K562 (cell line): ENCODE results near the gene ADD1.

Experiments used
- ELF1 ChIP-seq: fragments of 200-800 bp; sonication (Bioruptor generic); IDR thresholded peaks from 2 replicates; pipeline ENCODE4 v1.6.1; 2016; ENCODE audit warnings: missing genetic modification characterization, missing compliant biosample characterization
- EZH2 ChIP-seq: IDR thresholded peaks from 2 replicates; pipeline ENCODE4 v1.6.1; 2012; ENCODE audit warnings: low read depth, mild to moderate bottlenecking, inconsistent platforms, low read length, borderline replicate concordance
- HDAC2 ChIP-seq: fragments of 450-650 bp; IDR thresholded peaks from 2 replicates; pipeline ENCODE4 v1.6.1; 2016; ENCODE audit warnings: mild to moderate bottlenecking
- JUN ChIP-seq, 2 experiments: sonication (generic) in 1 of 2; formaldehyde crosslinking in 1 of 2; IDR thresholded peaks; 2 replicates each; pipeline versions ENCODE4 v1.6.1 to v1.8.0; 2012 to 2022; ENCODE audit warnings: borderline replicate concordance in 2 of 2, mild to moderate bottlenecking in 2 of 2, improper control_type of control experiment in 1 of 2, low read depth in 1 of 2, low read length in 1 of 2, missing genetic modification reagents in 1 of 2
- JUNB ChIP-seq: fragments of 450-650 bp; formaldehyde crosslinking; conservative IDR thresholded peaks from 2 replicates; pipeline ENCODE4 v1.4.0; 2020; ENCODE audit warnings: mild to moderate bottlenecking
- KAT2B ChIP-seq: IDR thresholded peaks from one replicate; pipeline ENCODE4 v1.6.1; 2012; ENCODE audit warnings: low read depth, mild to moderate bottlenecking, control low read depth, inconsistent platforms, low read length, moderate library complexity
- KDM1A ChIP-seq, 2 experiments: fragments of 450-650 bp; IDR thresholded peaks; 2 replicates each; pipeline ENCODE4 v1.6.1; 2016; ENCODE audit warnings: mild to moderate bottlenecking in 2 of 2
- RBBP5 ChIP-seq: fragments of 200-600 bp; sonication (generic); IDR thresholded peaks from 2 replicates; pipeline ENCODE4 v1.6.1; 2012; ENCODE audit warnings: borderline replicate concordance, mild to moderate bottlenecking, low read length, control low read depth, inconsistent platforms; ENCODE audit not compliant: insufficient read depth, poor library complexity, severe bottlenecking
- SRF ChIP-seq, 2 experiments: fragments of 250-450, 450-650 bp in 1 of 2; sonication (Bioruptor Pico) in 1 of 2; sonication (generic) in 1 of 2; formaldehyde crosslinking; IDR thresholded peaks; 2 replicates each; pipeline versions ENCODE4 v1.5.0 to v1.5.1; 2020 to 2022; ENCODE audit warnings: mild to moderate bottlenecking in 1 of 2, missing genetic modification reagents in 1 of 2
- TEAD4 ChIP-seq, 2 experiments: sonication (generic) in 1 of 2; formaldehyde crosslinking in 1 of 2; IDR thresholded peaks; 2 replicates each; pipeline versions ENCODE4 v1.6.1 to v1.8.0; 2012 to 2022; ENCODE audit warnings: borderline replicate concordance in 1 of 2, inconsistent platforms in 1 of 2, low read length in 1 of 2, mild to moderate bottlenecking in 1 of 2, missing genetic modification reagents in 1 of 2
- TF ChIP-seq, protein P1 (sequence below): sonication (generic); formaldehyde crosslinking; IDR thresholded peaks from 2 replicates; pipeline ENCODE4 v1.8.0; 2022; ENCODE audit warnings: missing genetic modification reagents, mild to moderate bottlenecking, moderate library complexity, borderline replicate concordance
- TF ChIP-seq, protein P2 (sequence below), 3 experiments: IDR thresholded peaks in 2 of 3; conservative IDR thresholded peaks in 1 of 3; 2 replicates each; pipeline ENCODE4 v1.5.1; 2011 to 2012; ENCODE audit warnings: low read length in 3 of 3, mild to moderate bottlenecking in 3 of 3, control low read depth in 2 of 3, improper control_type of control experiment in 1 of 3, inconsistent platforms in 1 of 3, low read depth in 1 of 3, mixed read lengths in 1 of 3, moderate library complexity in 1 of 3; ENCODE audit not compliant: insufficient read depth in 2 of 3
- TF ChIP-seq, protein P3 (sequence below), 2 experiments: IDR thresholded peaks in 1 of 2; conservative IDR thresholded peaks in 1 of 2; 2 replicates each; pipeline ENCODE4 v1.6.1; 2016; ENCODE audit warnings: low read depth in 2 of 2, mild to moderate bottlenecking in 1 of 2, missing compliant biosample characterization in 1 of 2, missing genetic modification characterization in 1 of 2, moderate library complexity in 1 of 2
- TF ChIP-seq, protein P4 (sequence below): fragments of 250-450 bp; sonication (Bioruptor Pico); IDR thresholded peaks from 2 replicates; pipeline ENCODE4 v1.6.1; 2021; ENCODE audit warnings: mild to moderate bottlenecking

DNA sequence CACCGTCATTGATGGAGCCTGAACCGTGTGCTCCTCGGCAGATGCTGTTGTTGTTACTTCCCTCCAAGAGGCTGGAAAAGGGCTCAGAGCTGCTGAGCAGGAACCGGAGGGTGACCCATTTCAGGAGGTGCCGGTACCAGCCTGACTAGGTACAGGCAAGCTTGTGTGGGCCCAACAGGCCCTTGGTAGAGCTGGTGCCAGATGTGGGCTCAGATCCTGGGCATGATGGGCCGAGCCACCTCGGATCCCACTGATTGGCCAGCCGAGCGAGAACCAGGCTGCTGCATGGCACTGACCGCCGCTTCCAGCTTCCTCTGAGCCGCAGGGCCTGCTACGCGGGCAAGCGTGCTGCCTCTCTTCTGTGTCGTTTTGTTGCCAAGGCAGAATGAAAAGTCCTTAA lies 85.8 kb downstream of the ADD1 start:
- TF ChIP-seq ELF1 (tag) = no peak
- TF ChIP-seq, protein P1, sequence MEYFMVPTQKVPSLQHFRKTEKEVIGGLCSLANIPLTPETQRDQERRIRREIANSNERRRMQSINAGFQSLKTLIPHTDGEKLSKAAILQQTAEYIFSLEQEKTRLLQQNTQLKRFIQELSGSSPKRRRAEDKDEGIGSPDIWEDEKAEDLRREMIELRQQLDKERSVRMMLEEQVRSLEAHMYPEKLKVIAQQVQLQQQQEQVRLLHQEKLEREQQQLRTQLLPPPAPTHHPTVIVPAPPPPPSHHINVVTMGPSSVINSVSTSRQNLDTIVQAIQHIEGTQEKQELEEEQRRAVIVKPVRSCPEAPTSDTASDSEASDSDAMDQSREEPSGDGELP (CRISPR knock-in tag) = no peak
- no peak for TF ChIP-seq KDM1A (IDR thresholded peaks at IDR 0.05)
- no peak for TF ChIP-seq JUN (IDR thresholded peaks at IDR 0.05; ENCODE audit: borderline replicate concordance, low read depth, low read length)
- TF ChIP-seq JUN (CRISPR knock-in tag; IDR thresholded peaks at IDR 0.05; ENCODE audit: borderline replicate concordance) = no peak
- TF ChIP-seq, protein P2, sequence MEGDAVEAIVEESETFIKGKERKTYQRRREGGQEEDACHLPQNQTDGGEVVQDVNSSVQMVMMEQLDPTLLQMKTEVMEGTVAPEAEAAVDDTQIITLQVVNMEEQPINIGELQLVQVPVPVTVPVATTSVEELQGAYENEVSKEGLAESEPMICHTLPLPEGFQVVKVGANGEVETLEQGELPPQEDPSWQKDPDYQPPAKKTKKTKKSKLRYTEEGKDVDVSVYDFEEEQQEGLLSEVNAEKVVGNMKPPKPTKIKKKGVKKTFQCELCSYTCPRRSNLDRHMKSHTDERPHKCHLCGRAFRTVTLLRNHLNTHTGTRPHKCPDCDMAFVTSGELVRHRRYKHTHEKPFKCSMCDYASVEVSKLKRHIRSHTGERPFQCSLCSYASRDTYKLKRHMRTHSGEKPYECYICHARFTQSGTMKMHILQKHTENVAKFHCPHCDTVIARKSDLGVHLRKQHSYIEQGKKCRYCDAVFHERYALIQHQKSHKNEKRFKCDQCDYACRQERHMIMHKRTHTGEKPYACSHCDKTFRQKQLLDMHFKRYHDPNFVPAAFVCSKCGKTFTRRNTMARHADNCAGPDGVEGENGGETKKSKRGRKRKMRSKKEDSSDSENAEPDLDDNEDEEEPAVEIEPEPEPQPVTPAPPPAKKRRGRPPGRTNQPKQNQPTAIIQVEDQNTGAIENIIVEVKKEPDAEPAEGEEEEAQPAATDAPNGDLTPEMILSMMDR (IDR thresholded peaks at IDR 0.05 in 2 of 3, conservative IDR thresholded peaks at IDR 0.05 in 1 of 3; ENCODE audit: insufficient read depth in 2 of 3, low read depth in 1 of 3, low read length in 3 of 3) = no peak
- TF ChIP-seq EZH2 = no peak
- TF ChIP-seq TEAD4 (IDR thresholded peaks at IDR 0.05; ENCODE audit: low read length) = no peak
- no peak for TF ChIP-seq TEAD4 (CRISPR knock-in tag; IDR thresholded peaks at IDR 0.05; ENCODE audit: borderline replicate concordance)
- no peak for TF ChIP-seq RBBP5
- TF ChIP-seq HDAC2 = no peak
- TF ChIP-seq JUNB (CRISPR knock-in tag) = no peak
- no peak for TF ChIP-seq SRF (CRISPR knock-in tag; IDR thresholded peaks at IDR 0.05)
- TF ChIP-seq KAT2B = no peak
- TF ChIP-seq, protein P3, sequence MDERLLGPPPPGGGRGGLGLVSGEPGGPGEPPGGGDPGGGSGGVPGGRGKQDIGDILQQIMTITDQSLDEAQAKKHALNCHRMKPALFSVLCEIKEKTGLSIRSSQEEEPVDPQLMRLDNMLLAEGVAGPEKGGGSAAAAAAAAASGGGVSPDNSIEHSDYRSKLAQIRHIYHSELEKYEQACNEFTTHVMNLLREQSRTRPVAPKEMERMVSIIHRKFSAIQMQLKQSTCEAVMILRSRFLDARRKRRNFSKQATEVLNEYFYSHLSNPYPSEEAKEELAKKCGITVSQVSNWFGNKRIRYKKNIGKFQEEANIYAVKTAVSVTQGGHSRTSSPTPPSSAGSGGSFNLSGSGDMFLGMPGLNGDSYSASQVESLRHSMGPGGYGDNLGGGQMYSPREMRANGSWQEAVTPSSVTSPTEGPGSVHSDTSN (CRISPR knock-in tag; IDR thresholded peaks at IDR 0.05; ENCODE audit: low read depth) = no peak
- TF ChIP-seq, protein P3 (tag; conservative IDR thresholded peaks at IDR 0.05; ENCODE audit: low read depth) = no peak
- TF ChIP-seq, protein P4, sequence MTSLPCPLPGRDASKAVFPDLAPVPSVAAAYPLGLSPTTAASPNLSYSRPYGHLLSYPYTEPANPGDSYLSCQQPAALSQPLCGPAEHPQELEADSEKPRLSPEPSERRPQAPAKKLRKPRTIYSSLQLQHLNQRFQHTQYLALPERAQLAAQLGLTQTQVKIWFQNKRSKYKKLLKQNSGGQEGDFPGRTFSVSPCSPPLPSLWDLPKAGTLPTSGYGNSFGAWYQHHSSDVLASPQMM (CRISPR knock-in tag) = no peak
